NCI-H2029 treated with DMSO at 0.1 percent for 48 hours (cell line): ENCODE measurements around the gene GRK4.

ENCODE experiments used
- DNase-seq: peaks from one replicate; lab custom pipeline; 2025; lab: John Stamatoyannopoulos, UW

Gene GRK4

GRCh38 chr4:3070709-3071500, 107.5 kb downstream of the GRK4 start:
- DNase-seq = no peak

- no peak for DNase-seq
Measured at GRCh38 chr4:3071811-3072210, 108.4 kb downstream of the GRK4 start.

GRCh38 chr4:3073158-3074077, 110.0 kb downstream of the GRK4 start:
- no peak for DNase-seq

GRCh38 chr4:3074078-3074845, 110.9 kb downstream of the GRK4 start, which contains the start of the genes HTT and HTT-AS:
TSS of gene HTT (plus strand) at chr4:3074681. CDS start at chr4:3074826, 145 bp downstream.
TSS of gene HTT-AS (minus strand) at chr4:3074538.
- DNase-seq = peak; percentile 65

- peak; percentile 11 for DNase-seq
Measured at GRCh38 chr4:3074846-3075651, 111.7 kb downstream of the GRK4 start.

GRCh38 chr4:3075652-3075981, 112.2 kb downstream of the GRK4 start:
- DNase-seq = no peak

- no peak for DNase-seq
Measured at GRCh38 chr4:3077796-3078195, 114.4 kb downstream of the GRK4 start.

GRCh38 chr4:3079694-3080123, 116.3 kb downstream of the GRK4 start:
- DNase-seq = no peak

- no peak for DNase-seq
Measured at GRCh38 chr4:3082925-3083515, 119.6 kb downstream of the GRK4 start.

GRCh38 chr4:3083732-3084131, 120.4 kb downstream of the GRK4 start:
- DNase-seq = no peak

- no peak for DNase-seq
Measured at GRCh38 chr4:3085948-3086670, 122.7 kb downstream of the GRK4 start.

- no peak for DNase-seq
Measured at GRCh38 chr4:3087115-3087797, 123.9 kb downstream of the GRK4 start.
